GM18508 (cell line): ENCODE measurements around the gene GCGR.
"Not testable (repeated sequence)": the region's sequence is repeated elsewhere in the genome, so short reads cannot be mapped to it uniquely, and the experiment has no call there.

Experiments
- ATAC-seq: cut with Tn5 transposase; IDR thresholded peaks from one replicate; pipeline ENCODE4 v1.9.1; 2021; ENCODE audit warnings: moderate number of reproducible peaks; ENCODE audit not compliant: insufficient read depth, unreplicated experiment

Gene GCGR

GRCh38 chr17:81831957-81832607, 28.1 kb downstream of the GCGR start:
- ATAC-seq, result no peak

- no peak for ATAC-seq
Observed at GRCh38 chr17:81832608-81833159, 28.7 kb downstream of the GCGR start.

DNA sequence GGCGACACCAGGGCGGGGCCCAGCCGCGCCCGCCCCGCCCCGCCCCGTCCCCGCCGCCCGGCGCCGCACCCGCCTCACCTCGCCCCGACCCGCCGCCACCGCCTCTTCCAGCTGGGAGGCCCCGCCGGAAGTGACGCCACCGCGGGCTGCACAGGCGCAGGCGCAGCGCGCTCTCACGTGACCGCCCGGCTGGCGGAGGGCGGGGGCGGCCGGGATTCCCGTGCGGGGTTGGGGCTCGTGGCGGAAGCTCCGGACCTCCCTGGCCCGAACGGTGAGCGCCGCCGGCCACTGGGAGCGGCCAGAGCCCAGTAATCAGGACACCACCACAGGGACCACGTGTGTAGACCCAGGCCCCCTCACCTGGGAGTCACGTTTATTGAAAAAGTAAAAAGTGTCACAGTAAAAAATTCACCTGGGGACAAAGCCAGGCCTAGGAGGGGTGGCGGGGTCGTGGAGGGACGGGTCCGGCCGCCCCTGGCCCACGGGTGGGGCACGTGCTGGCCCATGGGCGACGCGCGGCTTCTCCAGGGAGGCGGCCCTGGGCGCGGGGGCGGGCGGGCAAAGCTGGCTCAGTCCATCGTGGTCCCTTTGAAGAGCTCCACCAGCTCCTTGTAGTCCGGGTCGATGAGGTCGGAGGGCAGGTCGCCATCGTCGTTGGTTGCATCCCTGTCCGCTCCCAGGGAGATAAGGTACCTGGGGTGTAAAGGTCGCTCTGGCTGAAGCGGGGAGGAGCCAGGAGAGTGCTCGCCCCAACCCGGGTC, 29.4 kb downstream of the GCGR start, which contains the start of gene MCRIP1:
Gene MCRIP1 (minus strand): TSS at position 132 of the 761 bp plus-strand sequence. CDS start 8,785 bp downstream, outside the sequence.
- ATAC-seq, result no peak

GRCh38 chr17:81833921-81834830, 30.2 kb downstream of the GCGR start:
- no peak for ATAC-seq

- ATAC-seq, result no peak
Observed at GRCh38 chr17:81834831-81835267, 30.9 kb downstream of the GCGR start, which contains the start of gene PPP1R27. PPP1R27 (minus strand) TSS chr17:81835050; CDS start chr17:81834953, 97 bp downstream.

- ATAC-seq, result no peak
Observed at GRCh38 chr17:81837641-81838040, 33.7 kb downstream of the GCGR start.

GRCh38 chr17:81838753-81839255, 34.9 kb downstream of the GCGR start:
- no peak for ATAC-seq

- ATAC-seq, result no peak
Observed at GRCh38 chr17:81839301-81839700, 35.4 kb downstream of the GCGR start.

- not testable (repeated sequence) for ATAC-seq
Observed at GRCh38 chr17:81840059-81840458, 36.1 kb downstream of the GCGR start.

DNA sequence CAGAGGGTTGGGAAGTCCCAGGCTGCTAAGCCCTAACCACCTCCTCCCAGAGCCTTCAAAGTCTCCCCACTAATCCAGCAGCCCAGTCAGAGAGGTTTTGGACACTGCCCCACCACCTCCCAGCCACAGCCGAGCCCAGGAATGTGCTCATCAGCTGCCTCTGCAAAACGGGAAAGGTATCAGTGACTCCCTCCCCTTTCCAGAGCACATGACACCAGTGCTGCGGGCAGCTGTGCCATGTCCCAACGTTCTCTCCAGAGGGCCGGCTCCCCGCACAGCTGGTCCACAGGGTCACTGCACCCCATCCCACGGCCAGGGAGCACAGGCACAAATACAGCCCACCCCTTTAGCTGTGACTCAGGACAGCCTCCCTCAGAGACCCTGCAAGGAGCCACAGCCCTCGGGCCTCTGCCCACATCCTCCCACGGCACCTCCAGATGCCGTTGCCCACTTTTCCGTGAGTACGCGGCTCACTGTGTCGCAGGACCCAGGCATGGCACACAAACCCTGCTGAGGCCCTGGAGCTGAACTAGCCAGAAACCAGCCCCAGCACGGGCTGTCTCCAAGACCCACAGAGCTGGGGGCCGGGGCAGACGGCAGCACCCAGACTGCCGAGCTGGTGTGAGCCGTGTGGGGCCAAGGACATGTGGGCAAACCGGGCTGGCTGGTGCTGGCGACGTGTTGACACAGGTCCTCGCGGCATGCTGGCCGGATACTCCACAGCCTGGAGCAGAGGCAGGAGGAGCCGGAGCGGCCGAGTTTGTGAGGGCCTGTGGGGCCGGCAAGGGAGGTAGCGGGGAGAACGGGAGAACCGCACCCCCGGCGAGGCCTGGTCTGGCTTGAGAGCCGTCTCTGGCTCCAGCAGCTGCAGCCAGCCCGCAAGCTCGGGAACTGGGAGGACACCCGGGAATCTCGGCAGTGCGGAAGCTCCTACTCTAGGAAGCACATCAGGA, 37.2 kb downstream of the GCGR start:
- no peak for ATAC-seq

GRCh38 chr17:81841866-81842265, 37.9 kb downstream of the GCGR start:
- no peak for ATAC-seq

DNA sequence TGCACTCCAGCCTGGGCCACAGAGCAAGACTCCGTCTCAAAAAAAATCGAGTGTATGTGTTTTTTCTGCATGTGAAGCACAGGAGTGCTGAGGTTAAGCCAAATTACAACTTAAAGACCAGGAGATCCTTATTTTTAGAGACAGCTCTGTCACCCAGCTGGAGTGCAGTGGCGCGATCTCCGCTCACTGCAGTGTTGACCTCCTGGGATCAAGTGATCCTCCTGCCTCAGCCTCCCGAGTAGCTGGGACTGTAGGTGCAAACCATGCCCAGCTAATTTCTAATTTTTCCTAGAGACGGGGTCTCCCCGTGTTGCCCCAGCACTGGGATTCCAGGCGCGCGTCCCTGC, 38.4 kb downstream of the GCGR start:
- no peak for ATAC-seq

GRCh38 chr17:81842725-81843504, 39.0 kb downstream of the GCGR start:
- ATAC-seq, result no peak

DNA sequence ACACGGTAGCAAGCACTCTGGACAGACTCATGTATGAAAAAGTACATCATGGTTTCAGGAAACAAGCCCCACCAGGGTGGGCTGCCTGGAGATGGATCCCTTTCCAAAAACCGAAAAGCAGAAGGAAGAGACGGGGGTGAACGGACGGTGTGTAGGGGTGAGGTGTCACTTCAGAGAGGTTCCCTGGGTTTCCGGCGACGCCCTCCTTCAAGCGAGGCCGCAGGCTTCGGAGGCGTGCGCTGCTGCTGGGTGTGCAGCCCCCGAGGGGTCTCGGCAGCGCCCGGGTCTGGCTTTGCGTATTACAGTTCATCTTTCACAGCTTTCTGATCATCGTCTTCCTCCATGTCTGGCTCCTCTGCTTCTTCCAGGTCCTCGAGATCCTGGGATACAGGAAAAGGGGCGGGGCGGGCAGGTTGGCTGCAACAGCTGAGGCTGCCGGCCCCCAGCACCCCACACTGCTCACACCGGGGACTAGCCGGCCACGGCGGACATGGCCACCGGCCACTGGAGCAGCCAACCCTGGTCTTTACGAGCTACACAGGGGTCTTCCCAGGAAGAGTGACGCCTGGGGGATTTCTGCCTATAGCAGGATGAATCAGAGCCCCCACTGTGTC, 39.9 kb downstream of the GCGR start:
- ATAC-seq, result no peak

GRCh38 chr17:81844327-81844851, 40.4 kb downstream of the GCGR start:
- no peak for ATAC-seq

- no peak for ATAC-seq
Observed at GRCh38 chr17:81844887-81845286, 40.9 kb downstream of the GCGR start.

GRCh38 chr17:81845361-81845760, 41.4 kb downstream of the GCGR start:
- ATAC-seq, result no peak
